ENCODE results near the gene P2RY11.

P2RY11 gene

GRCh38 chr19:10158485-10158884 lies 47.0 kb downstream of the P2RY11 start:
- TF ChIP-seq FOXA1 (IDR thresholded peaks at IDR 0.05) (no peak), ARNT (IDR thresholded peaks at IDR 0.05) (no peak)
- DNase-seq (ENCODE audit: extremely low spot score) = no peak
- POLR2A ChIA-PET = no interaction called here
- CTCF ChIA-PET = no interaction called here

GRCh38 chr19:10159610-10160009 lies 48.1 kb downstream of the P2RY11 start:
- DNase-seq (ENCODE audit: extremely low spot score) = no peak
- ChIA-PET CTCF (no interaction called here), POLR2A (no interaction called here)
- TF ChIP-seq ELF4 (IDR thresholded peaks at IDR 0.05) = no peak
- no peak for TF ChIP-seq NFRKB (IDR thresholded peaks at IDR 0.05)
- TF ChIP-seq HDGF (IDR thresholded peaks at IDR 0.05; ENCODE audit: borderline replicate concordance) = no peak
- TF ChIP-seq SUZ12 (IDR thresholded peaks at IDR 0.05) = no peak
- TF ChIP-seq FOXM1 (IDR thresholded peaks at IDR 0.05; ENCODE audit: borderline replicate concordance) = no peak
- no peak for TF ChIP-seq L3MBTL2 (conservative IDR thresholded peaks at IDR 0.05)
- no peak for TF ChIP-seq CTBP1 (IDR thresholded peaks at IDR 0.05; ENCODE audit: borderline replicate concordance)
- no peak for TF ChIP-seq BHLHE40 (IDR thresholded peaks at IDR 0.05; ENCODE audit: borderline replicate concordance)
- no peak for TF ChIP-seq FOXA1 (IDR thresholded peaks at IDR 0.05)
- no peak for TF ChIP-seq FOXK2 (IDR thresholded peaks at IDR 0.05)
- TF ChIP-seq, protein P1, sequence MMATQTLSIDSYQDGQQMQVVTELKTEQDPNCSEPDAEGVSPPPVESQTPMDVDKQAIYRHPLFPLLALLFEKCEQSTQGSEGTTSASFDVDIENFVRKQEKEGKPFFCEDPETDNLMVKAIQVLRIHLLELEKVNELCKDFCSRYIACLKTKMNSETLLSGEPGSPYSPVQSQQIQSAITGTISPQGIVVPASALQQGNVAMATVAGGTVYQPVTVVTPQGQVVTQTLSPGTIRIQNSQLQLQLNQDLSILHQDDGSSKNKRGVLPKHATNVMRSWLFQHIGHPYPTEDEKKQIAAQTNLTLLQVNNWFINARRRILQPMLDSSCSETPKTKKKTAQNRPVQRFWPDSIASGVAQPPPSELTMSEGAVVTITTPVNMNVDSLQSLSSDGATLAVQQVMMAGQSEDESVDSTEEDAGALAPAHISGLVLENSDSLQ (IDR thresholded peaks at IDR 0.05) = no peak
- no peak for TF ChIP-seq SP1 (IDR thresholded peaks at IDR 0.05)
- no peak for TF ChIP-seq LEF1 (IDR thresholded peaks at IDR 0.05; ENCODE audit: borderline replicate concordance)
- no peak for TF ChIP-seq ARNT (IDR thresholded peaks at IDR 0.05)
- no peak for TF ChIP-seq ZNF384 (IDR thresholded peaks at IDR 0.05)
- TF ChIP-seq TARDBP (IDR thresholded peaks at IDR 0.05) = no peak

DNA sequence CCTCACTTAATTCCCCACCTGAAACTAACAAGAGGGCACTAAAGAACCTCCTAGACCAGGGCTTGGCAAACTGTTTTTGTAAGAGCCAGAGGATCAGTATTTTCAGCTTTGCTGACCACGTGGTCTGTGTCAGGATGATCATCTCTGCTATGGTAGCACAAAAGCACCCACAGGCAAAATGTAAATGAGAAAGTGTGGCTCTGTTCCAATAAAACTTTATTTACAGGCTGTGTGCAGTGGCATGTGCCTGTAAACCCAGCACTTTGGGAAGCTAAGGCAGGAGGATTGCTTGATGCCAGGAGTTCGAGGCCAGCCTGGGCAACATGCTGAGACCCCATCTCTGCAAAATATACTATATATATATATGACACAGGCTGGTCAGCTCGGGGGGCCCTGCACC lies 52.0 kb downstream of the P2RY11 start:
- no peak for DNase-seq (ENCODE audit: extremely low spot score)
- TF ChIP-seq L3MBTL2 (conservative IDR thresholded peaks at IDR 0.05) = no peak
- TF ChIP-seq BHLHE40 (IDR thresholded peaks at IDR 0.05; ENCODE audit: borderline replicate concordance) = no peak
- no peak for TF ChIP-seq NFRKB (IDR thresholded peaks at IDR 0.05)
- TF ChIP-seq FOXK2 (IDR thresholded peaks at IDR 0.05) = no peak
- TF ChIP-seq, protein P1 (IDR thresholded peaks at IDR 0.05) = no peak
- no peak for TF ChIP-seq HDGF (IDR thresholded peaks at IDR 0.05; ENCODE audit: borderline replicate concordance)
- TF ChIP-seq LEF1 (IDR thresholded peaks at IDR 0.05; ENCODE audit: borderline replicate concordance) = no peak
- TF ChIP-seq TARDBP (IDR thresholded peaks at IDR 0.05) = no peak
- no peak for TF ChIP-seq SUZ12 (IDR thresholded peaks at IDR 0.05)
- no peak for TF ChIP-seq SP1 (IDR thresholded peaks at IDR 0.05)
- TF ChIP-seq CTBP1 (IDR thresholded peaks at IDR 0.05; ENCODE audit: borderline replicate concordance) = no peak
- TF ChIP-seq ARNT (IDR thresholded peaks at IDR 0.05) = no peak
- no peak for TF ChIP-seq FOXM1 (IDR thresholded peaks at IDR 0.05; ENCODE audit: borderline replicate concordance)
- TF ChIP-seq FOXA1 (IDR thresholded peaks at IDR 0.05) = no peak
- no peak for TF ChIP-seq ELF4 (IDR thresholded peaks at IDR 0.05)
- POLR2A ChIA-PET = no interaction called here
- CTCF ChIA-PET = interaction anchor here (0.5 to 0.9 kb wide), 2 partner anchors 87 to 240 kb away, joined by 3 to 4 read pairs; no protein-coding TSS in a partner anchor

All from HEK293T (cell line).